Smooth muscle cell of the coronary artery (primary cell): ENCODE results near the gene CFC1. TPM values are rescaled to one million over a fixed set of nuclear protein-coding genes. Genes with fewer than 3 reads are reported as not detected.

ENCODE experiments used
- total RNA-seq: library from RNA; depleted of rRNA; stranded (reverse); fragments of >200 nt; gene quantifications from 2 replicates; pipeline ENCODE4 v1.2.3, GENCODE V29; 2014; ENCODE audit warnings: low replicate concordance

Gene CFC1
- not detected in 2 replicates for total RNA-seq

DNA sequence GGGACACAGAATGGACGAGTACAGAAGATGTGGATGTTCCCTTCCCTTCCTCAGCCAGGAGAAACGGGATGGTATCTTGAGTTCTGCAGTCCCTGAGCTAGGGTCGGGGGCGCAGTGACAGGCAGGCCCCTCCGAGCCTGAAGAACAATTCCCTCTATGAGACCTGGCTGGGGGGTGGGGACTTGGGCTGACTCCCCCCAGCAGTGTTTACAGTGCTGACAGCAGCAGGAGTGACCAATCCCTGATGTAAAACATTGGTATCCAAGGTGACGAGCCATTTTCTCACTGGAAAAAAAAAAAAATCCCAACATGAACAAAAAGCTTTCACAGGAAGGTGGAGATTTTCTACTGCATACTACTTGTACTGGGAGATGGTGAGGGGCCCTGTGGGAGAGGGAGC is at the start of gene CFC1:
TSS of gene CFC1 (minus strand) at position 183 of the 400 bp plus-strand sequence. CDS start 288 bp downstream, outside the sequence.

DNA sequence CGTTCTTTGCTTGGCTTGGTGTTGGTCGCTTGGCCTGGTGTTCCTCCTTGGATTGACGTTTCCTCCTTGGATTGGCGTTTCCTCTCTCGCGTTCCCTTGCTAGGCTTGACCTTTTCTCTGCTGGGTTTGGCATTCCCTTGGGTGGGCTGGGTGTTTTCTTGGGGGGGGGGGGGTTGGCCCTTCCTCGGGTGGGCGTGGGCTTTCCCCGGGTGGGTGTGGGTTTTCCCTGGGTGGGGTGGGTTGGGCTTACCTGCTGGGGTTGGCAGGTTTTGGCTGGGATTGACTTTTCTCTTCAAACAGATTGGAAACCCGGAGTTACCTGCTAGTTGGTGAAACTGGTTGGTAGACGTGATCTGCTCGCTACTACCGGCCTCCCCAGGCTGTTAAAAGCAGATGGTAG is 11.8 kb upstream of the CFC1 start, which contains the start of gene POTEJ:
TSS of gene POTEJ (plus strand) at position 301 of the 400 bp plus-strand sequence. CDS start at position 394, 93 bp downstream.

Other genes with a start within 250 kb of the CFC1 start
- 6.3 and 9.1 TPM in 2 replicates for gene PTPN18, start 243.5 kb downstream of the CFC1 start, total RNA-seq
- gene POTEI, start 90.2 kb downstream of the CFC1 start, total RNA-seq = not detected in 2 replicates
- gene CFC1B, start 78.4 kb downstream of the CFC1 start, total RNA-seq = not detected in 2 replicates
- gene POTEJ, start 11.9 kb upstream of the CFC1 start, total RNA-seq = not detected in 2 replicates
- not detected in 2 replicates for gene GPR148, start 129.5 kb upstream of the CFC1 start, total RNA-seq
- not detected in 2 replicates for gene AMER3, start 156.0 kb upstream of the CFC1 start, total RNA-seq
- gene ARHGEF4, start 237.3 kb upstream of the CFC1 start, total RNA-seq = 0.90 and 12.2 TPM in 2 replicates